HG03571 (cell line): ENCODE data around the gene TMEM52B.
A peak's percentile ranks its signal among the peaks of the same experiment; 100 is the strongest.
"Not testable (repeated sequence)": the region's sequence is repeated elsewhere in the genome, so short reads cannot be mapped to it uniquely, and the experiment has no call there.

Experiments used
- ATAC-seq: cut with Tn5 transposase; IDR thresholded peaks from one replicate; pipeline ENCODE4 v1.9.1; 2021; ENCODE audit not compliant: unreplicated experiment

Gene TMEM52B

DNA sequence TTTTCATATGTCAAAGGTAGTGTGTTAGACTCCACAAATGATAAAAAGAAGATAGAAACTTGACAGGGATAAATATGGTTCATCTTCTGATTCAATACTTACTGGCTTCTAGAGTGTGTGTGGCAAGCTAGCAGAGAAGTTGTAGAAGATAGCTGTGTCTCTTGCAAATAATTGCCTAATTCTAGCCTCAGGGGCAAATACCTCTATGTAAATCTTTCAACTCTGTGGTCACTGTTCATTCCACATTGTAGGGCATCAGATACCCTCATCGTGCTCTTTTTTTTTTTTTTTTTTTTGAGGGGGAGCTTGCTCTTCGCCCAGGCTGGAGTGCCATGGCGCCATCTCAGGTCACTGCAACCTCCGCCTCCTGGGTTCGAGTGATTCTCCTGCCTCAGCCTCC, 8.6 kb upstream of the TMEM52B start:
- no peak for ATAC-seq

- no peak for ATAC-seq
Observed at GRCh38 chr12:10171973-10172728, 6.7 kb upstream of the TMEM52B start, which contains the start of gene OLR1. Gene OLR1 (minus strand): TSS chr12:10172132. CDS start chr12:10172077, 55 bp downstream.

DNA sequence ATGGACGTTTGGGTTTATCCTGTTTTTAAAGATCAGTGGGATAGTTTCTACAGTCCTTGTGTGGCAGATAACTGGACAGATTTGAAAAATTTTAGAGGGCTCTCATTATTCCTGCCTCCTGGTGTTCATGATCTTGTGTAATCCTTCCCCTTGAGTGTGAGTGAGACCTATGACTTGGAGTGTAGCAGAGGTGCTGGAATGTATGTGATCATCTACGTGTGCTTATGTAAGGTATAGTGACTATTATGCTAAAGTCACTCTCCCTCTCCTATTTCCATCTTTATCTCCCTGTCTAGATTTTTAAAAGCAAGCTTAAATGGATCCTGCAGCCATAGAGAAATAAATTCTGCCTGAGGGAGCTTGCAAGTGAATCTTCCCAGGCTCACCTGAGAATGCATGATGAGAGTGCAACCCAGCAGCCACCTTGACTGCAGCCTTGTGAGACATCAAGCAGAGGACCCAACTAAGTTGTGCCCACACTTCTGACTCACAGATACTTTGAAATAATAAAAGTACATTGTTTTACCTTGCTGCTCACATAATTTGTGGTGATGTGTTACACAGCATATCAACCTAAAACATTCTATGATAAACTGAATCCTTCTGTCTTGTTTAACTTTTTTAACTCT, 3.7 kb upstream of the TMEM52B start:
- no peak for ATAC-seq

- ATAC-seq: no peak
Observed at GRCh38 chr12:10175846-10176636, 2.8 kb upstream of the TMEM52B start.

DNA sequence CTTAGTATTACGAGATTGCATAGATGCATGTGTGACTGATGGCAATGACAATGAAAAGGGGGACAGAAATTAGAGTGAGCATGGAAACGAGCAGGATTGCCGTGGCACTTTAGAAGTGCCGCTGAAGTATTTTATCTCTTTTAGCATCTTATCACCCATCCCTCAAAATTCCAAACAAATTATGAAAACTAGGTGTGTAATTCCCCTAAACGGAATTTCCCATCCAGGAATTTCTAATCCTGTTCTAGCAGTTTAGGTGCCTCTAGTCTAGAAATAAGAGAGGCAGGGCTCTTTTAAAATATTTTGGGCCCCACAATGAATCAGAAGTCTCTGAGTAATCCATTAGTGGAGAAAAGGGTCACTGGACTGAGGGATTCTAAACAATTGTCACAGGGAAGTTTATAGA, 947 bp downstream of the TMEM52B start:
- ATAC-seq: no peak

DNA sequence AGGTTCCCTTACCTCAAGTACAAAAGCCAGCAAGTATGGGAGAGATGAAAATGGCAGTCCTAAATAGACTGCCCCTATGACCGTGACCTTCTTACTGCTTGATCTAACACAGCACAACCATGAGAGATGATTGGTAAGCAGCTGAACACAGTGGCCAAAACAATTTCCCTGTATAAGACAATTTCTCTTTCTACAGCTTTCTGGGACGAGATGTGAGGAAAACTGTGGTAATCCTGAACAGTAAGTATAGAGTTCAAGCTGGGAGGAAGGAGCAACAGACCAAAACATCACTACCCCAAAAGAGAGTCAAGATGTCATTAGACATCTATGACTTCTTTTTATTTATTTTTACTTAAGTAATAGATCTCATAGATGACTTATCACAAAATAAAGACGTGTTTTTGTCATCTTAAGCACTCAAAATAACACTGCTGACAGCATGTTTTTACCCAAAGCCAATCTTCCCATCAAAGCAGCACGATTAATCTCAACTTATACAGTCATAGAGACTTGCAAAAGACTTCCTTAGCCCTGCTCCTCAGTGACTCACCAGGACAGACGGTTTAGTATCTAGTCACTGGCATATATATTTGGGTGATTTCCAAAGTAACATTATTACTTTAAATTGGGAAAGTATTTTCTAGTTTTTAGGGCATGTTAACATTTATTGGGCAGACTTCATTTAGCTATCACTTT, 3.7 kb downstream of the TMEM52B start:
- ATAC-seq: no peak

DNA sequence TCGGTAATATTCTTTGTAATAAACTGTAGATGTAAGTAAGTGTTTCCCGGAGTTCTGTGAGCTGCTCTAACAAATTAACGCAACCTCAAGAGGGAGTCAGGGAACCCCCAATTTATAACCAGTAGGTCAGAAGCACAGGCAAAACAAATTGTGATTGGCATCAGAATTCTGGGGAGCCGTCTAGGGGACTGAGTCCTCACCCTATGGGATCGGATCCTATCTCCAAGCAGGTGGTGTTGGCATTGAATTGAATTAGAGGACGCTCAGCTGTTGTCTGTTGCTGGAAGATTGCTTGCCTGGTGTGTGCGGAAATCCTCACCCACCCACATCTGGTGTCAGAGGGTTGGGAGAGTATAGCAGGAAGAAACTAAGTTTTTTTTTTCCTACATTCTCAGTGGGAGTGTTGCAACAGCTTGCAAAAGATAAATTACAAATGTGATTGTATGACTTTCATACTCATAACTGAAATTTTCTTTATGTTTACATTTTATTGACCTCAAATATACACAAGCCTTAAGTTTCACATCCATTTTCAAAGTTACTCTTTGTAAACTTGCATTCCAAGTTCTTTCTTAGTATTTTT, 5.5 kb downstream of the TMEM52B start:
- ATAC-seq: no peak

GRCh38 chr12:10186299-10186698, 7.5 kb downstream of the TMEM52B start:
- ATAC-seq: no peak

DNA sequence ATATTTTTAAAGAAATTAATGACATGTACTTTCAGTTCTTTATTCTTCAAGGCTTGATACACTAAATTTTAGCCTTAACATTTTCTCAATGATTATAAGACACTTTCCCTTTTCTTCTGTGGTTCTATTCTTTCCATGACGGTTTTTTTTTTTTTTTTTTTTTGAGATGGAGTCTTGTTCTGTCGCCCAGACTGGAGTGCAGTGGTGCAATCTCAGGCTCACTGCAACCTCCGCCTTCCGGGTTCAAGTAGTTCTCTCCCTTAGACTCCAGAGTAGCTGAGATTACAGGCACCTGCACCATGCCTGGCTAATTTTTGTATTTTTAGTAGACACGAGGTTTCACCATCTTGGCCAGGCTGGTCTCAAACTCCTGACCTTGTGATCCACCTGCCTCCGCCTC, 8.1 kb downstream of the TMEM52B start:
- not testable (repeated sequence) for ATAC-seq

GRCh38 chr12:10189653-10190052, 10.8 kb downstream of the TMEM52B start:
- no peak for ATAC-seq

DNA sequence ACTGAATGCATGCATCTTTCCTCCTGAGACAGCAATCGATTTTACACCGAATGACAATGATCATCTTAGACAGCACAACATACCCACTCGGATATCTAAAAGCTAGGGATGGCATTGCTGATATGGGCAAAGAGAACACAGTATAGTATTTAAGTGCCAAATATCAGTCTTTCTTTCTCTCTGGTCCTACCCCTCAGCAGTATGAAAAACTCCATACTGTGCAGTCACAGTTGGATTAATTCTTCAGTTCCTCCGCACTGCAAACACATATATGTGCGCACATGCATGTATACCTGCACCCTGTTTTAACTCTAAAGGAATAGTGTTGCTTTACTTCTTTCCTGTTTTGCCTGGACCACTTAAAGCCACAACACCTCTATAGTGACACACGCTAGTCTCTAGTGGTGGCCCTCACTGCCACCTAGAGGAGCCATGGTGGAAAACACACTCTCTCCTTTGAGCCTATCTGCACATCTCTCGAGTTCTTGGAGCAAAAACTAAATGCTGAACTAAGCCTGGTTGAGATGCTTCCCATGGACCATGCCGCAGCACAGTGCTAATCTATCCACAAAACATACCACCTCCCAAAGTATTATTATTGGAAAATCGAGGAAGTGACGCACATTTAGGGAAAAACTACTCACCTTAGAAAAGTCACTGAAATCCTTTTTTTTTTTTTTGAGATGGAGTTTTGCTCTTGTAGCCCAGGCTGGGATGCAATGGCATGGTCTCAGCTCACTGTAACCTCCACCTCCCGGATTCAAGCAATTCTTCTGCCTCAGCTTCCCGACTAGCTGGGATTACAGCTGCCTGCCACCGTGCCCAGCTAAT, 11.9 kb downstream of the TMEM52B start:
- peak; percentile 89 for ATAC-seq

- ATAC-seq: no peak
Observed at GRCh38 chr12:10191865-10192264, 13.0 kb downstream of the TMEM52B start.

GRCh38 chr12:10194160-10194670, 15.4 kb downstream of the TMEM52B start:
- ATAC-seq: no peak

- peak; percentile 97 for ATAC-seq
Observed at GRCh38 chr12:10196210-10196609, 17.4 kb downstream of the TMEM52B start.

- no peak for ATAC-seq
Observed at GRCh38 chr12:10197879-10198278, 19.0 kb downstream of the TMEM52B start.

GRCh38 chr12:10204495-10204894, 25.7 kb downstream of the TMEM52B start:
- not testable (repeated sequence) for ATAC-seq

GRCh38 chr12:10205220-10205807, 26.5 kb downstream of the TMEM52B start:
- ATAC-seq: no peak

DNA sequence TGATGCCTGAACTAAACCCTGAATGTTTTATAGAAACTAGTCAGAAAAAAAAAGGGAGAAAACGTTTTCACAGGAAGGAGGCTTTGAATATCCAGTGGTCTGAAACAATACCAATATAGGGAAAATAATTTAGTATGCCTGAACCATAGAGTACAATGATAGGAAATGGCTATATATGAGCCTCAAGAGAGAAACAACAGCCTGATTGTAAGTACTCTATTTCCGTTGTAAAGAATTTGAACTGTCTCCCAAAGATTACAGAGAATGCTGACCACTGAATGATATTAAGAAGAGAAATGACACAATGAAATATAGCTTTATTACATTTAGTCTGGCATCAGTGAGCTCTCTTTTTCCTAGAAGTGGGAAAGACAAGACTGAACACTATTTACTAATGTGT, 28.3 kb downstream of the TMEM52B start:
- no peak for ATAC-seq

DNA sequence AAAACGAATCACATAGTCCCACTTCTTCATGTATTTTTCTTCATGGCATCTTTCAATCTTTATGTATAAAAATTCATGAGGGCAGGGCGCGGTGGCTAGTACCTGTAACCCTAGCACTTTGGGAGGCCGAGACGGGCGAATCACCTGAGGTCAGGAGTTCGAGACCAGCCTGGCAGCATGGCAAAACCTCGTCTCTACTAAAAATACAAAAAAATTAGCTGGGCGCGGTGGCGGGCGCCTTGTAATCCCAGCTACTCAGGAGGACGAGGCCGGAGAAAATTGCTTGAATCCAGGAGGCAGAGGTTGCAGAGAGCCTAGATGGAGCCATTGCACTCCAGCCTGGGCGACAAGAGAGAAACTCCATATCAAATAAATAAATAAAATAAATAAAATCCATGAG, 31.4 kb downstream of the TMEM52B start:
- no peak for ATAC-seq
